Right cardiac atrium (tissue), 5 donors: ENCODE results near the gene LMF1. TPM values are rescaled to one million over a fixed set of nuclear protein-coding genes. Genes with fewer than 3 reads are reported as not detected.
A peak's percentile ranks its signal among the peaks of the same experiment; 100 is the strongest.
"Not testable (repeated sequence)": the region's sequence is repeated elsewhere in the genome, so short reads cannot be mapped to it uniquely, and the experiment has no call there.

Experiments used
- ATAC-seq, 2 donors: fragments of 200-7000 bp; cut with Tn5 transposase; one replicate each; pipeline versions ENCODE4 v1.8.0 to v1.9.1; 2020; ENCODE audit warnings: moderate library complexity in 2 of 2, mild to moderate bottlenecking in 1 of 2
- DNase-seq, 3 donors: peaks; one replicate each; pipeline ENCODE4 v3.0.0-alpha.2; 2020
- H3K27ac ChIP-seq: one replicate; pipeline ENCODE4 v1.5.1; 2013; ENCODE audit warnings: mild to moderate bottlenecking, low read length, control low read depth, moderate library complexity
- H3K27me3 ChIP-seq: one replicate; pipeline ENCODE4 v1.6.1; 2013; ENCODE audit not compliant: control insufficient read depth, insufficient read depth
- H3K4me1 ChIP-seq: one replicate; pipeline ENCODE4 v1.6.1; 2013; ENCODE audit warnings: low read length; ENCODE audit not compliant: control insufficient read depth, insufficient read depth
- H3K4me3 ChIP-seq: one replicate; pipeline ENCODE4 v1.5.1; 2013; ENCODE audit warnings: low read length, control low read depth
- H3K9me3 ChIP-seq: one replicate; pipeline ENCODE4 v1.6.1; 2013; ENCODE audit warnings: low read length; ENCODE audit not compliant: control insufficient read depth
- WGBS: extraction: QIAGEN DNeasy Blood & Tissue Kit; methylation state at CpG from one replicate; pipeline ENCODE4 v1.1.7; 2013; 5-methylcytosine and 5-hydroxymethylcytosine counted together
- intact Hi-C, 4 donors: fragments of 100-400 bp; cut with DNase I; formaldehyde crosslinking; loops; one replicate each; pipeline versions ENCODE4 v1.11.0 to v1.14.0; 2022 to 2023
- polyA plus RNA-seq: library from polyadenylated mRNA; stranded (reverse); fragments of 200-250 nt; gene quantifications from one replicate; pipeline ENCODE4 v1.2.3, GENCODE V29; 2013
- total RNA-seq, 4 donors: library from RNA; stranded (reverse); fragmentation: NEBNext Ultra II Directional; extraction: Animal tissue kit (Norgen Biotek cat#: 25700); gene quantifications; one replicate each; pipeline ENCODE4 v1.2.1, GENCODE V29; 2021
- donor health status: healthy with polysubstance abuse.
- donor health status: DM: no; HTN: yes; CAD: no.
- donor health status: DM: no; HTN: no; CAD: no.
- donor health status: DM: no; HTN: yes; CAD: no; lungs with severe emphysema.
- donor health status: DM: yes; HTN: yes; CAD: no.

LMF1 gene
- total and polyA plus RNA-seq, 5 donors: 7.8 to 13.3 (median 10.8) TPM

GRCh38 chr16:828891-829290, 141.9 kb downstream of the LMF1 start:
- Histone ChIP-seq H3K9me3 (no peaks in the 10 kb centered on the region), H3K27ac (no peak overlapping the region), H3K4me3 (no peak overlapping the region), H3K27me3 (no peaks in the 10 kb centered on the region), H3K4me1 (no peaks in the 10 kb centered on the region)
- 80% methylated on average over 17 of the region's 17 CpGs for WGBS
- DNase-seq (no peak), ATAC-seq (no peak)
- intact Hi-C loops: no loop called here

- intact Hi-C loops: no loop called here
- Histone ChIP-seq H3K9me3 (no peaks in the 10 kb centered on the region), H3K27ac (no peak overlapping the region), H3K4me3 (no peak overlapping the region), H3K4me1 (no peaks in the 10 kb centered on the region), H3K27me3 (no peaks in the 10 kb centered on the region)
- no peak for DNase-seq
- no peak for ATAC-seq
- 92% methylated on average over 24 of the region's 24 CpGs for WGBS
Measured at GRCh38 chr16:827513-827912, 143.3 kb downstream of the LMF1 start.

DNA sequence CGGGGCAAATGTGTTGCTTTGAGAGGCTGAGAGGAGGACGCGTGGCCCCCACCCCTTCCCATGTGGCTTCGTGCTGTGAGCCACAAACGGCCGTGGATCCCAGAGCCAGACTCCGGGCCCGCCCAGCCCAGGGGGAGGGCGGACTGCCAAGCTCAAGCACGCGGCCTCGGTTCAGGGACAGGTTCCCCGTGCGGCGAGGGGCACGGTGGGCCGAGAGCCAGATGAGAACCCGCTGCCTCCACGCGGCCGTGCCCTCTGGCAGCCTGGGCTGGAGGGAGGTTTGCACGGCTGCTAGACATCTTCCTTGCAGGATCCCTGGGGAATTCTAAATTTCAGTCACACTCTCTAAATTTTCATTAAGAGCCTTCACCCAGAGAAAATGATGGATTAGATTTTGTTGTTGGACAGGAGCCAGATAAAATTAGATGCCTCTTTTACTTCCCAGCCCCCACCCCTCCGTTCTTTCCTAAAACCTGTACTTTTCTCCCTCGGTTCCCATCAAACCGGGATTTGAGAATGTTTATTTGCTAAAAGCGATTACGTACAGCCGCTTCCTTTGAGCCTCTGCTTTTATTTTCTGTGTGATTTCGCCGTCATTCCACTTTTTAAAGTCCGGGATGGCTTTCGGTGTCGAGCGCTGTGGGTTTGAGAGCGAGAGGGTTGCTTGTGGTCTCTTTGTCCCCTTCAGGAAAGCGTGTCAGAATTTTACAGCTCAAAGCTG, 145.3 kb downstream of the LMF1 start:
- H3K4me1 ChIP-seq: no peaks in the 10 kb centered on the region
- H3K9me3 ChIP-seq: no peaks in the 10 kb centered on the region
- H3K27ac ChIP-seq: no peak overlapping the region
- WGBS: 55% methylated on average over 36 of the region's 36 CpGs
- H3K27me3 ChIP-seq: no peaks in the 10 kb centered on the region
- ATAC-seq: no peak
- no peak overlapping the region for H3K4me3 ChIP-seq
- intact Hi-C loops: no loop called here
- peak in 1 of 3 donors; percentile 76 for DNase-seq

DNA sequence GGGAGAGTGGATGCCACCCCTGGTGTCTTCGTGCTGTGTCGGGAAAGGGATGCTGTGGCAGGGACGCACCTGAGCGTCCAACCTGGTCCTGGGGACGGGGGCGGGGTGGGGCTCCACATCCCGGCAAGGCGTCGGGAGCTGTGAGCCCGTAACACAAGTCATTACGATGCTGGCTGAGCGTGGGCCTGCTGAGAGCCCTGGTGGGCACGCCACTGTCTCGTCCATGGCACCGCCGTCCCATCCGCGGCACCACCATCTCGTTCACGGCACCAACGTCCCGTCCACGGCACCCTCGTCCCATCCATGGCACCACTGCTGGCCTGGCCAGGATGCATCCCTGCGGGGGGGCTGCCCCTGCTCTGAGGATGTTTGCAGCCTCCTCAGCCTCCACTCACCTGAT, 146.2 kb downstream of the LMF1 start:
- WGBS: 87% methylated on average over 25 of the region's 25 CpGs
- intact Hi-C loops: no loop called here
- Histone ChIP-seq H3K27me3 (no peaks in the 10 kb centered on the region), H3K4me1 (no peaks in the 10 kb centered on the region), H3K27ac (no peak overlapping the region), H3K9me3 (no peaks in the 10 kb centered on the region), H3K4me3 (no peak overlapping the region)
- no peak for ATAC-seq
- DNase-seq: no peak

DNA sequence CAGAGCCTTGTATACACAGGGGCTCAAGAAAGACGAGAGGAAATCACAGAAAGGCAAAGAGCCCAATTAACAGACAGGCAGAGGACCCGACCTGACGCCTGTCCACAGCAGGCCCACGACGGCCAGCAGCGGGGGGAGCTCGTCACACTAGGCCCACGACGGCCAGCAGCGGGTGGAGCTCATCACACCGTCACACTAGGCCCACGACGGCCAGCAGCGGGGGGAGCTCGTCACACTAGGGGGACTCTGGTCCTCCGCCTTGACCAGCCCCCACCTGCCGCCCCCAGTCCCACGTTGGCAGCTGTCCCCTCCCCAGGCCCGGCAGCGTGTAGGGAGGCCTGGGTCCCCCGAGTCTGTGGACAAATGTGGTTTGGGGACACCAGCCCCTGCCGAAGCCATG, 146.6 kb downstream of the LMF1 start:
- H3K4me3 ChIP-seq: no peak overlapping the region
- DNase-seq: no peak
- WGBS: 82% methylated on average over 22 of the region's 22 CpGs

GRCh38 chr16:822909-823297, 147.9 kb downstream of the LMF1 start:
- Histone ChIP-seq H3K27ac (no peak overlapping the region), H3K4me1 (no peaks in the 10 kb centered on the region), H3K4me3 (no peak overlapping the region), H3K27me3 (no peaks in the 10 kb centered on the region), H3K9me3 (no peaks in the 10 kb centered on the region)
- DNase-seq (no peak), ATAC-seq (no peak)
- WGBS: 87% methylated on average over 9 of the region's 9 CpGs
- intact Hi-C loops: no loop called here

More for the DNA sequence above, 146.6 kb downstream of the LMF1 start:
- Histone ChIP-seq H3K4me1 (no peaks in the 10 kb centered on the region), H3K27me3 (no peaks in the 10 kb centered on the region), H3K27ac (no peak overlapping the region), H3K9me3 (no peaks in the 10 kb centered on the region)
- intact Hi-C loops: no loop called here
- ATAC-seq: no peak

GRCh38 chr16:822174-822908, 148.4 kb downstream of the LMF1 start:
- 87% methylated on average over 21 of the region's 21 CpGs for WGBS
- ATAC-seq: no peak
- Histone ChIP-seq H3K4me3 (no peak overlapping the region), H3K27ac (no peak overlapping the region), H3K27me3 (no peaks in the 10 kb centered on the region), H3K4me1 (no peaks in the 10 kb centered on the region), H3K9me3 (no peaks in the 10 kb centered on the region)
- no peak for DNase-seq
- intact Hi-C loops: no loop called here

GRCh38 chr16:821751-822150, 149.0 kb downstream of the LMF1 start:
- no peak for ATAC-seq
- H3K4me1 ChIP-seq: no peaks in the 10 kb centered on the region
- no peak overlapping the region for H3K4me3 ChIP-seq
- DNase-seq: no peak
- intact Hi-C loops: no loop called here
- whole genome bisulfite sequencing: 63% methylated on average over 13 of the region's 13 CpGs
- H3K9me3 ChIP-seq: no peaks in the 10 kb centered on the region
- H3K27me3 ChIP-seq: no peaks in the 10 kb centered on the region
- H3K27ac ChIP-seq: no peak overlapping the region

- H3K9me3 ChIP-seq: no peaks in the 10 kb centered on the region
- H3K4me1 ChIP-seq: no peaks in the 10 kb centered on the region
- no peak overlapping the region for H3K4me3 ChIP-seq
- no peak for DNase-seq
- H3K27ac ChIP-seq: no peak overlapping the region
- ATAC-seq: no peak
- no peaks in the 10 kb centered on the region for H3K27me3 ChIP-seq
- WGBS: 82% methylated on average over 12 of the region's 12 CpGs
- intact Hi-C loops: no loop called here
Measured at GRCh38 chr16:820748-821147, 150.0 kb downstream of the LMF1 start.

GRCh38 chr16:820044-820408, 150.8 kb downstream of the LMF1 start:
- H3K4me3 ChIP-seq, H3K4me1 ChIP-seq, H3K27me3 ChIP-seq, H3K27ac ChIP-seq, DNase-seq, H3K9me3 ChIP-seq, intact Hi-C loops, ATAC-seq: not testable (repeated sequence)
- 62% methylated on average over 10 of the region's 10 CpGs for WGBS

DNA sequence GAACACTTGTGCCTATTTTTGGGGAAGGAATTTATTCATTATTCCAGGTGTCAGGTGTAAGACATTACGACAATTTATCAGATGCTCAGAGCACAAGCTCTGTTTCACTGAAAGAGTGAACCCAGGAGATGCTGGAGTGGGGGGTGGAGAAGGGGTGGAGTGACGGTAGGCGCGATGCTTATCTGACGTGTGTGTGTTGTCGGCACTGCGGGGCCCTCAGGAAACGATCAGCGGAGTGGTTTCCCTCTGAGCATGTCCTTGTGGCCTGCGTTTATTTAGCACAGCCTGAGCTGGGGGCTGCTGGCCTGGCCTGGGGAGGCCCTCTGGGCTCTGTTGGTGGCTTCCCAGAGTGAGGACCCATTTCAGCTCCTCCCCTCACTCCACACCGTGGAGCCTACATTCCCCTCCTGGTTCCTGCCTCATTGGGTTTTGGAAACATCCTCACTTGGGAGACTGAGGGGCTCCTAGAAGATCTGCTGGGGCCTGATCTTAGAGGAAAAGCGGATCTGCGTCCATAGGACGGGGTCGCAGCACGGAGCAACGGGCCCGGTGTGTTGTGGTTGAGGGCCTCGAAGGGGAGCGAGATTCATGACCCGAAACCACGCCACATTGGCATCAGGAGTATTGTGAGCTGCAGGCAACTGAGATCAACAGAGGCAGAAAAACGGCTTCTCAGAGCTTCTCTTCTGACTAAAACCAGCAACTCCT, 151.3 kb downstream of the LMF1 start:
- no peak for DNase-seq
- intact Hi-C loops: no loop called here
- no peaks in the 10 kb centered on the region for H3K27me3 ChIP-seq
- ATAC-seq: no peak
- no peaks in the 10 kb centered on the region for H3K4me1 ChIP-seq
- no peak overlapping the region for H3K4me3 ChIP-seq
- WGBS: 55% methylated on average over 23 of the region's 23 CpGs
- no peaks in the 10 kb centered on the region for H3K9me3 ChIP-seq
- no peak overlapping the region for H3K27ac ChIP-seq
